ENCODE measurements around the gene BCAS1. TPM values are rescaled to one million over a fixed set of nuclear protein-coding genes. Genes with fewer than 3 reads are reported as not detected.

The BCAS1 gene
- total and polyA plus RNA-seq, 10 of the 15 experiments (the other 5 are each of a cell fraction or from before 2014, with no cell fraction given), result 0.21 to 1.4 (median 0.55) TPM

GRCh38 chr20:53929974-53930650 is 140.3 kb downstream of the BCAS1 start (continued):
- TF ChIP-seq FOXK2 (IDR thresholded peaks at IDR 0.05) (no peak), HDAC6 (IDR thresholded peaks at IDR 0.05; ENCODE audit: unreplicated experiment) (no peak), PKNOX1 (IDR thresholded peaks at IDR 0.05) (peak; percentile 53), HSF1 (IDR thresholded peaks at IDR 0.05; ENCODE audit: low read depth, low read length) (no peak), SUPT20H (IDR thresholded peaks at IDR 0.05; ENCODE audit: borderline replicate concordance, control insufficient read depth, low read depth, low read length) (no peak), SMAD5 (IDR thresholded peaks at IDR 0.05; ENCODE audit: low read depth) (no peak), HCFC1 (IDR thresholded peaks at IDR 0.05; ENCODE audit: low read length) (no peak), CBFB (IDR thresholded peaks at IDR 0.05; ENCODE audit: low read depth) (no peak), CHD4 (IDR thresholded peaks at IDR 0.05) (no peak), ZZZ3 (IDR thresholded peaks at IDR 0.05; ENCODE audit: control insufficient read depth, insufficient read length, low read depth) (no peak), MYB (IDR thresholded peaks at IDR 0.05; ENCODE audit: borderline replicate concordance, low read depth, low read length) (peak; percentile 44; the same call in 1 of the 2 replicates), BRCA1 (IDR thresholded peaks at IDR 0.05; ENCODE audit: low read depth, low read length) (no peak), ZBTB4 (CRISPR knock-in tag; IDR thresholded peaks at IDR 0.05) (no peak), MAX (IDR thresholded peaks at IDR 0.05; ENCODE audit: low read depth, low read length) (no peak), SRF (IDR thresholded peaks at IDR 0.05; ENCODE audit: low read depth in 2 of 2, low read length in 2 of 2) (no peak), KAT2A (conservative IDR thresholded peaks at IDR 0.05; ENCODE audit: control insufficient read depth, low read depth, low read length) (no peak), NFXL1 (IDR thresholded peaks at IDR 0.05; ENCODE audit: borderline replicate concordance) (peak; percentile 38; the same call in 1 of the 2 replicates), MEF2A (IDR thresholded peaks at IDR 0.05; ENCODE audit: insufficient read depth, low read depth, low read length) (0 out of 2 replicates have a peak, but pooled peaks have one; percentile 34), SIX5 (IDR thresholded peaks at IDR 0.05; ENCODE audit: low read depth, low read length, severe bottlenecking) (no peak), SUZ12 (IDR thresholded peaks at IDR 0.05; ENCODE audit: unreplicated experiment) (no peak), E2F4 (IDR thresholded peaks at IDR 0.05; ENCODE audit: low read depth, low read length) (no peak), ETV6 (conservative IDR thresholded peaks at IDR 0.05 in 1 of 2, IDR thresholded peaks at IDR 0.05 in 1 of 2; ENCODE audit: borderline replicate concordance in 1 of 2, low read depth in 1 of 2) (peak in 1 of 2 experiments; percentile 56; a peak in 3 of 4 replicates), NFYA (IDR thresholded peaks at IDR 0.05; ENCODE audit: borderline replicate concordance, low read depth, low read length) (no peak), MTA3 (IDR thresholded peaks at IDR 0.05; ENCODE audit: borderline replicate concordance, low read length) (no peak)
